GM19397 (cell line): Measurements from ENCODE around the gene UBAP1.
"Not testable (repeated sequence)": the region's sequence is repeated elsewhere in the genome, so short reads cannot be mapped to it uniquely, and the experiment has no call there.

ENCODE experiments used
- ATAC-seq: cut with Tn5 transposase; IDR thresholded peaks from one replicate; pipeline ENCODE4 v1.9.1; 2021; ENCODE audit warnings: mild to moderate bottlenecking, moderate library complexity; ENCODE audit not compliant: unreplicated experiment

Gene UBAP1

DNA sequence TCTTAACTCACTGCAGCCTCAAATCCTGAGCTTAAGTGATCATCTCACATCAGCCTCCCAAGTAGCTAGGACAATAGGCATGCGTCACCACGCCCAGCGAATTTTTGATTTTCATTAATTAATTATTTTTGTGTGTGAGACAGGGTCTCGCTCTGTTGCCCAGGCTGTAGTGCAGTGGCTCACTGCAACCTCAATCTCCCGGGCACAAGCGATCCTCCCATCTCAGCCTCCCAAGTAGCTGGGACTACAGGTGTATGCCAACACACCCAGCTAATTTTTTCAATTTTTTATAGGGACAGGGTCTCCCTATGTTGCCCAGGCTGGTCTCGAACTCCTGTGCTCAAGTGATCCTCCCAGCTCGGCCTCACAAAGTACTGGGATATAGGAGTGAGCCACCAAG is 41.4 kb downstream of the UBAP1 start:
- no peak for ATAC-seq

DNA sequence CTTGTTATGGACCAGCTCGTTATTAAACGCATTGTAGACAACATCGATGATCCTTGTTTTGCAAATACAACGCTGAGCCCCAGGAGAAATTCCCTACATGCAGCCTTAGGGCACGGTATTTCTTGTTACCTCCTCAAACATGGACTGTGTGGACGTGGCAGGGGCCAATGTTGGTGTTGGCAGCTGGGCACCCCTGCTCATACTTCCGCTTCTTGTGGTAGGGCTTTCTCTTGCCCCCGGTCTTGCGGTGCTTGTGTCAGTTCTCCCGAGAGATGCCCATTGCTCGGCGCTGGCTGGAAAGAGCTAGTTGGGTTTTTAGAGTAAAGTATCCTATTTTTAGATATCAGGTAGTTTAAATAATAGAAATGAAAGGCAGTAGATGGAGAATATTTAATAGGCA is 45.5 kb downstream of the UBAP1 start:
- ATAC-seq: no peak

DNA sequence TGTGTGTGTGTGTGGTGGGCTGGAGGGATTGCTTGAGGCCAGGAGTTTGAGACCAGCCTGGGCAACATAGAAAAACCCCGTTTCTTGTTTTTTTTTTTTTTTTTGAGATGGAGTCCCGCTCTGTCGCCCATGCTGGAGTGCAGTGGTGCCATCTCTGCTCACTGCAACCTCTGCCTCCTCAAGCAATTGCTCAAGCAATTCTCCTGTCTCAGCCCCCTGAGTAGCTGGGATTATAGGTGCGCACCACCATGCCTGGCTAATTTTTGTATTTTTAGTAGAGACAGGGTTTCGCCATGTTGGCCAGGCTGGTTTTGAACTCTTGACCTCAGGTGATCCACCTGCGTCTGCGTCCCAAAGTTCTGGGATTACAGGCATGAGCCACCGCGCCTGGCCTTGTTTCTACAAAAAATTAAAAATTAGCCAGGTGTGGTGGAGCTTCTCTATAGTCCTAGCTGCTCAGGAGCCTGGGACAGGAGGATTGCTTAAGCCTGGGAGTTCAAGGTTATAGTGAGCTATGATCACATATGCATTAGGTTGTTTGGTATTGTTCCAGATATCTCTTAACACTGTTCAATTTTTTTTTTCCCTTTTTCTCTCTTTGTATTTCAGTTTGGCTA is 47.4 kb downstream of the UBAP1 start:
- not testable (repeated sequence) for ATAC-seq

DNA sequence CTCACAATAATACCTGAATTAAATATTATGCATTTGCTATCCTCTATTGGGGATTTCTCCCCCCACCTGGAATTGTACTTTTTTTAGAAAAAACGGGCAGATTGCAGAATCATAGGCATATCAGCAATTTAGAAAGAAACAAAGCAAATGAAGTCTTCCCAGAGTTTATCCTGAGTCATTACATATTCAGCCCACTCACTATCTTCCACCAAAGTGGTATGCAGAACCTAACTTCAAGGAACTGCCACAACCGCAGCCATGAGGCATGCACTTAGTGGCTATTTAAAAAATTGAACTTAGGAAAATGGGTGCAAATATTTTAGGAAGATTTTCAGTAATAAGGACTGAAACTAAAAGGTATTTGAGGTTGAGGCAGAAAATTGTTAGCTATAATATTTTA is 48.6 kb downstream of the UBAP1 start:
- ATAC-seq: no peak

DNA sequence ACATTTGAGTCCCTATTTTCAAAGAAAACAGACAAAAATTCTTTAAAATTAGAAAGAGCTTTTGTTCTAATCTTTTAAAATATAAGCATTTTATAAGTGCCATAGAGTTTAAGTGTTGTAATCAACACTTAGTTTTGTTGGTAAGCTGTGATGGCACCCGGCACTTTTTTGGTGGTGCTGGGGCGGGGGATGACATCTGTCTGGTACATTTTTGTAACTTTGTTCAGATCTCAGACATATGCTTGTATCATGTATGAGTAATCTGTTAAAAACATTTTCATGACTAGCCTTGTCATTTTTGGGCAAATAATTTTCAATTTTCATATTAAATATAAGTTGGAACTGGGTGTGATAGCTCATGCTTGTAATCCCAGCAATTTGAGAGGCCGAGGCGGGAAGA is 51.7 kb downstream of the UBAP1 start:
- ATAC-seq: no peak

DNA sequence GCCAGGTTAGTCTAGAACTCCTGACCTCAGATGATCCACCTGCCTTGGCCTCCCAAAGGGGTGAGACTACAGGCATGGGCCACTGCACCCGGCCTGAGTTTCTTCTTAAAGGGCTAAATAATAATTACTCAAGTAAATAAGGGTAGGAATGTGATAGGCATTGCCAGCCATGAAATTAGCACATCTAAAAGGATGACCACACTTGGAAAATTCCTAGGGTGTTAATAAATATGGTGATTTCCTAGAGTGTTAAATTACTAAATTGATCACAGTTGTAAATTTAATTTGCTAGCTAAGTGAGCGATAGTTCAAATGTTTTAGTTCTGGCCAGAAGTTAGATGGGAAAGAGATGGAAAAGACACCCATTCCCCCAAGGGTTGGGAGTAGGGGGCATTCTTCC is 53.4 kb downstream of the UBAP1 start:
- ATAC-seq: no peak

DNA sequence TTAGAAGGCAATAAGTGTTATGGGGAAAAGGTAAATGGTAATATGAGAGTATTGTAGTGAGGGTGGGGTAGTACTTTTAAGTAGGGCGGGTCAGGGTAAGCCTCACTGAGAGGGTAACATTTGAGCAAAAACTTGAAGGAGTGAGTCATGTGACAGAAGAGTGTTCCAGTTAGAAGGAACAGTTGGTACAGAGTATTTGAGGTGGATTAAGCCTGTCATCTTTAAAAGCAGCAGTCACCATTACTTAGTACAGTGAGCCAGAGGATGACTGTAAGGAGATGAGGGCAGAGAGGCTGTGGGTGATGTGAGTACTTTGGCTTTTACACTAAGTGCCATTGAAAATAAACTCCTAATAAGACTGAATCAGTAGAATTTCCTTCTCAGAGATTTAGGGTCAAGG is 54.8 kb downstream of the UBAP1 start:
- no peak for ATAC-seq

DNA sequence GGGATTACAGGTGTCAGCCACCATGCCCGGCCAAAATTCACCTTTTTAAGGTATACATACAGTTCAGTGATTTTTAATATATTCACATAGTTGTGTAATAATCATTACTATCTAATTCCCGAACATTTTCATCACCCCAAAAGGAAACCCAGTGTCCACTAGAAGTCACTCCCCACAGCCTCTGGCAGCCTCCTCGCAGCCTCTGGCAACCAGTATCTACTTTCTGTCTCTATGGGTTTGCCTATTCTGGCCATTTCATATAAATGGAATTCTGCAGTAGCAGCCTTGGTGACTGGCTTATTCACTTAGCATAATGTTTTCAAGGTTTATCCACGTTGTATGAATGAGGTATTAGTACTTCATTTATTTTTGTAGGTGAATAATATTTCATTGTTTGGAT is 59.0 kb downstream of the UBAP1 start:
- no peak for ATAC-seq

DNA sequence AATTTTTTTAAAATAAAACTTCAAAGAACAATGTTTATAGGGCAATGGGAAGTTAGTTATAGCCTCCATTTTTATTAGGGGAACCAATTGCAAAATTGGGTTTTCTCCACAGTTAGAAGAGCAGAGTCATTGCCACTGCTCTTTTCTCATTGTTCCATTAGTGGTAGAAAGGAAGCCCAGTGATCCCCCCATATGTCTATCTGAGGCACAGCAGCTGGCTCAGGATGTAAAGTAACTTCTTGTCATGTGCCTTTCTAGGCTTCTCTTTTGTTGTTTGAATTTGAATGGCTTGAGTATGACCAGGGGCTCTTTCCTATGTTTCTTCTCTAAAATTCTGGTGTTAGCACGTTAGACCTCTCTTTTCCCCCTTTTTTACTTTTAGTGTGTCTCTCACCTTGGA is 61.2 kb downstream of the UBAP1 start:
- ATAC-seq: no peak

DNA sequence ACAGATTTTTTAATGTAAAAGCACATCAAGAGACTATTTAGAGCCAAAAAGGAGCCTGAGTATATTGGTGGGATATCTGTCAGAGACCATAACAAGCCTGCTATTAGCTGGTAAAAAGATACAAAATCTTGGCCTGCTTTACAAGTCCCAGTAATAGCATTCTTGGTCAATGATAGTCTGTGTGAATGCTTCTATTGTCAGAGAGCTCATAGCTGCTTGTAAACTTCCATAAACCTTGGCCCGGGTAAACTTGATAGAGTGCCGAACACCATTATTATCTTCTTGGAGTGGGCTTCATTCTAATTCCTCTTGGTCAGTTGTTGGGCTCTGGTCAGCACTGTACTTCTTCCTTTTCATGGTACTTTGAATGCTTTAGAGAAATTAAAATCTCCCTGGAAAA is 64.0 kb downstream of the UBAP1 start:
- no peak for ATAC-seq

DNA sequence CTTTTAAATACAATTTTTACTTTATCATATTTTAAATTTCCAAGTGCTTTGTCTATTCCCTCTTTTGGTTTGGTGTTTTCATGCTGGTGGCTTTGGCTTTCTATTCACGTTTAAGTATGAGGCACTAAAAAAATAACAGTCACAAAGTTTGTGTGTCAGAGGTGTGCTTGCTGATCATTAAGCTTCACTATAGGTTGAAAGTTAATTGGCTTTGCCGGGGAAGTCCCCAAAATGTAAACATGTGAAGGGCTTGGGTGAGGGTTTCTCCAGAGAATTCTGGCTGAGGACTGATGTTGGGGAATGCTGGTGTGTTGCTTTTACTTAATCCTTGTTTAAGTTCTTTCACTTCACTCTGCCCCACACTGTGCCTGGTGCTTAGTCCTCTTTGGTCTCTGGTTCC is 66.4 kb downstream of the UBAP1 start:
- not testable (repeated sequence) for ATAC-seq

DNA sequence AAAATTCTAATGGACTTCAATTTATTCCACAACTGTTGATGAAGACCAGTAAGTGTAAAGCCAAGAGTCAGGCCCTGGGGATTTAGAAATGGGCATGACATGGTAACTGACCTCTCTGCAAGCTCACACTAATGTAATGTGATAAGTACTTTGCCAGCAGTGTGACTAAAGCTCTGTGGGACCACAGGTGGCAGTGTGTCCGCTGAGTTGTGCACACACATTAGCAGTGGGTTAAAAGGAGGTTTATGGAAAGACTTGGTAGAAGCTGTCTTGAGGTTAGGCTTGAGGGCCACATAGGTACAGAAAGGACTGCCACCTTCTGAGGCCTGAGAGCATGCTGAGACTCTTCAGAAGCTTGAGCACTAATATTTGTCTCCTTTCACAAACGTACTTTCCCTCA is 67.6 kb downstream of the UBAP1 start:
- no peak for ATAC-seq

DNA sequence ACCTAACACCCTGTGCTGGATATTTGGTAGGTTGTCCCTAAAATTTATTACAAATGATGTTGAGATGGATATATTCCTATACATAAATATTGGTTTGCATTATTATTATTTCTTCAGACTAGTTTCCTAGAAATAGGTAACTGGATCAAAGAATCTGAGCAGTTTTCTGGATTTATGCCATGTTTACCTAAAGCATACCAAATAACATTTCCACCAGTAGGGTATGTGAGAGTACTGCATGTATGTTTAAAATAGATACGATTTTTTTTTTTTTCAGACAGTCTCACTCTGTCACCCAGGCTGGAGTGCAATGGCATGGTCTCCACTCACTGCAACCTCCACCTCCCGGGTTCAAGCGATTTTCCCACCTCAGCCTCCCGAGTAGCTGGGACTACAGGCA is 68.9 kb downstream of the UBAP1 start:
- ATAC-seq: not testable (repeated sequence)

DNA sequence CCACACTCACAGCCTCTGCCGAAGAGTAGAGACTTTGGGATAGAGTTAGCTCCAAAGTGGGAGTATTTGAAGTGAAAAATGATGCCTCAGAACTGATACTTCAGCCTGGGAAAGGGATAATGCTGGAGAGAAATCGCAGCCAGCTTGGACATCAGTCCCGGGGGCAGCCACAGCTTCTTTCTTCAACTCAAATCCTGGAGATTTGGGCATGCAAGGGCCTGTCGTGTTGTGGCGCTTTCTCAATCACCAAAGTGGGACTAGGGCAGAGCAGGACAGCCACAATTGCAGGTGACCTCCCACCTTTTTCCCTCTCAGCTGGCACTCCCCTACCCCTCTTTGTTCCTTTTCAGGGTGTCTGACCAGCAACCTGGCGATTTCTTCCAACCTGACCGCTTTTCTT is 70.4 kb downstream of the UBAP1 start:
- ATAC-seq: no peak

DNA sequence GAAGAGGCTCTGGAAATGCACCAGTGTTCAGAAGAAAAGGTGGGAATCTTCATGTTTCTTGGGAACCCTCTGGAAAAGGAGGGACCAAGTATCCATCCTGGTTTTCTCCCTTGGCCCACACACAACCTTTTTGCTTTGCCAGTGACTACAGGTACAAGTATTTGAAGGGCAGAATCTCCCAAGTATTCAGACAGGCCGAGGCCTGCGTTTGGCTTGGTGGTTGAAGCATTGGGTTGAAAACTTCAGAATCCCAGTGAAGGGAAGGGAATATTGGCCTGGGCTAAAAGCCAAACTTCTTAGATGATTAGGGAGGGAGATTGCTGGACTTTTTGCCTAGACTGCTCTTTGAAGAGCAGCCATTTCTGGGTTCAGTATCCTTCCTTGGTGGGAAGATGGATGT is 71.9 kb downstream of the UBAP1 start:
- ATAC-seq: no peak

DNA sequence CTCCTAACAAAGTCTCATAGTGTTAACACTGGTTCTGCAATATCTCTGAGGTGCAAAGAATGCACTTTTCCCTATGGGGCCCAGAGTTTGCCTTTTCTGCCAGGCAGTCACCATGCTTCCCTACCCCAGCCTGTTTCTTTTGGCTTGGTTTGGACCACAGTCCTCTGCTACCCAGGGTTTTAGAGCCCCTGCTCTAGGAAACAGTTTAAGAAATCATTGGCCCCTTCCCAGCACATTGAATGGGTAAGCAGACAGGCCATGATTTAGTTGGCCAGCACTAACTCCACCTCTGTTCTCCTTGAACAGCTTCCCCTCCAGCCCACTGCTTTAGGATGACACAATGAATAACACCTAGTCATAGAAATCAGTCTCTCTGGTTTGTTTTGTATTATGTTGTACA is 73.2 kb downstream of the UBAP1 start:
- no peak for ATAC-seq

DNA sequence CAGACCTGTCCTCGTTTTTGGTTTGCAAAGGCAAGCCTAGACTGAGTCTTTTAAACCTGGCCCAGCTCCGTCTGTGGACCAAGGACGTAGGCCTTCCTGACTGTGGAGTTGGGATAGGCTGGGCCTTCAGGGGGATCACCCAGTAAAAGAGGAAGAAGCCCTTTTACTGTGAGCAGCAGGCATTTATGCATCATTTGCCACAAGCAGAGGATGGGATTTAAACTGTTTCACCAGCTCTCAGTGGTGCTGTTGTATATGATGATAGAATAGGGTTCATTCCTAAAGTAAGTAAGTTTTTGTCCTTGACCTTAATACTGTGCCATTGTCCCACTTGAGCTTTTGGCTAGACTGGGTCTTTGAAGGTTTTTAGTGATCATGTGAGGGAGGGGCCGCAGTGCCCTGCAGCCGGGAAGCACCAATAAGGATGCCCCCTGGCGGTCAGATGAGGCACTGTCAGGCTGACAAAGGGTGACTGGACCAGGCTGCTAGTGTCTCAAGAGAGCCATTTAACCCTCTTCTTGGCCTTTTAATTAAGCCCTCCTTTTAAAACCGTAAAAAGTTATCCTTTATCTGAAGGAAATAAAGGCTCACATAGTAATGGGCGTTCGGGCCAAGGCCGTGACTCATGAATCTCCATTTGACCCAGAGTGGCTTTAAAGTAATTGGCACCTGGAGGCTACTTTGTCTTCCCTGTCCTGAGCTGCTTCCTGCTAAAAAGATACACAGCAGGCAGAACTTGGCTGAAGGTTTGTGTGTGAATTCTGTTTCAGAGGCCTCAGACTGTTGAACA is 74.0 kb downstream of the UBAP1 start:
- no peak for ATAC-seq

DNA sequence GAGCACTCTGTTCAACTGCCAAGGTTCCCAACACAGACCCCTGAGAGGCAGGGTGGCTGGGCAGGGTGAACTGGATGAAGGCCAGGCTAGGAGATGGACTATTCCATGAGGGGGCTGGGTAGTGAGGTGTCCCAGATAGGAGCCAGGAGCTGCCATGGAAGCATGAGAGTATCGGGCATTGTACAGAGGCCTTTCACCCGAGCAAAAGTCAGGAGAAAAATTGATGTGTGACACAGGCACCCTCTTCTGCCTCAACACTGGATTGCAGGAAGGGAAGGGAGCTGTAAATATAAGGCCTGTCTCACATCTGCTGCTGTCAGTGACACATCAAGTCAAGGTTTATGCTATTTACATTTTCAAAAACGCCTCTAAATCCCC is 74.6 kb downstream of the UBAP1 start:
- no peak for ATAC-seq

DNA sequence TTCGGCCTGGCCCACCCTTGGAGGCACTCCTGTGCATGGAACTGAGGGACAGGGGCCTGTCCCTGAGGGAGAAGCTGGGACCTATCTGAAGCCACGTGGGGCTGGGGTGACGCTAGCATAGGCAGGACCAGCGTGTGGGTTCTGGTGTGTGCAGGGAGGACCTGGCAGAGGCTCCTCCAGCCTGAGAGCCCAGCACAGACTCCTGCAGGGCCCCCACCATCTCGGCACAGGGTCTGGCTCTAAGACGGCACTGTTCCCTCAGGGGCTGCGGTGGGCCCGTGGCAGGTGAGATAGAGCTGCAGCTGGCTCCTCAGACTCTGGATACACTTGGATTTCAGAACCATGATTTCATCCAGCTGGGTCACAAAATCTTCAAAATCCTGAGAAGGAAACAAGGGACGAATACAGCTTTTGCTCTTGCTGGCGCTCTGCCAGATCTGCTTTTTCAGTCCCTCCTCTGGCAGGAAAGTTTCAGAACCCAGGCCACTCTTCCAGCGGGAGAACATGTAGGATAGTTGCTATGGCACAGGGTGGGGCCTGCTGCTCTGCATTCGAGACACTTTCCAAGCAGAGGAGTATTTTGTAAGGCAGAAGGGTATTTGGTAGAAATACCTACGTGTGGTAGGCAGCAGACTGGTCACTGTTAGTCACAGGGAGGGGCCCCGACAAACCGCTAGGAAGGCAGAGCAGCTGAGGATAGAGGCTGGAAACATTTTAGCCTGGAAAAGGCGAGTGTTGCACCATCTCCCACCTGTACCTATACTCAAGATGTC is 75.5 kb downstream of the UBAP1 start:
- ATAC-seq: no peak

DNA sequence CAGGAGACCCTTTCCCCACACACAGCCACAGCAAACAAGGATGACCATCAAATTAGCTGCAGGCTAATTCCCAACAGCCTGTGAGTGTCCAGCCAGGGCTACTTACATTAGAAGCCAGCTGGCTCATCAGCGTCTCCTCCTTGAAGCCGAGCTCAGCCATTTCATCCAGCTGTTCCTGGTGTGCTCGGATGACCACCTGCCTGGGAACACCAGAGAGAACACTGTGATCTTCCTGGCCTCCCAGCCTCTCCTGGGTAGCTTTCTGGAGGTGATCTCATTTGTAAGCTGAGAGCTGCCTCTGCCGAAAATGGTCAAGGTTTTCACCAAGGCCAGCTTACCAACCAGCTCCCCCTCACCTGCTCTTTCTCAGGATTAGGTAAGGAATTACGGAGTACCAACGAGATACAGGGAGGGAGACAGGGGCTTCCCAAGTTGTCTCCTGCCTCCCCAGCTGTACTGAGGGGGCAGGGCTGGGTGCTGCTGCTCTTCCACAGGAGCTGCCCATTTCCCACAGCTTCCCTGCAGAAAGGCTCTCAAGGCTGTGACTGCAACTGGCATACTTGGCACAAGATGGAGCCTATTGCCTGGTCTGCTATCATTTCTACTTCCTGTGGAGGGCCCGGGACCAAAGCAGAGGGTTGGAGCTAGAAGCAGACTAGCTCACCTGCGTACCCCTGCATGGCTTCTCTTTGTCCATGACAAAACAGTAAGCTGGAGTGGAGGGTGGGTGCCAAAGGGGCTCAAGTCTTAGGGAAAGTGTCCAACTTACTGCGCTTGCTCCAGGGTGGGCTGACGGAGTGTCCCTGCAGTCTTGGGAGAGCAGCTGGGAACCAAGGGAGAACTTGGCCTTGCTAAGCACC is 76.4 kb downstream of the UBAP1 start:
- no peak for ATAC-seq

DNA sequence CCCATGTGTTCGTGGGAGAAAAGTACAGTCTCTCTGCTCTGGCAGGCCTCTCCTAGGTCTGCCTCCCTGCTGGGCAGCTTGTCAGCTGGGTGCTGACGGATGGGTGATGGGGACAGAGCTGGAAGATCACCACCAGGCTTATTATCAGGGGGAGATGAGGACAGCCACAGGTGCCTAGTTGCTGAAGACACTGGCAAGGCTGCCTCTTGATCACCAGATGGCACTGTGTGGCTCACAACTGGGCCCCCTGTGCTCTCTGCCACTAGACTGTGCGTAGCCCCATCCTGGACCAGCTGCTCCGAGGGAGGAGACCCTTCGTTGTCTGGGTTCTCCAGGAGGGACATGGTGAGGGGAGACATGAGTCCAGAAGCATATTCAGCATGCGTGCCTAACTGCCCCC is 77.3 kb downstream of the UBAP1 start:
- ATAC-seq: no peak
